ENCODE measurements around the gene MYH11. TPM values are rescaled to one million over a fixed set of nuclear protein-coding genes. Genes with fewer than 3 reads are reported as not detected.

The MYH11 gene
- total and polyA plus RNA-seq, 2 experiments from 2014 or later = 1.6 to 5.9 TPM

DNA sequence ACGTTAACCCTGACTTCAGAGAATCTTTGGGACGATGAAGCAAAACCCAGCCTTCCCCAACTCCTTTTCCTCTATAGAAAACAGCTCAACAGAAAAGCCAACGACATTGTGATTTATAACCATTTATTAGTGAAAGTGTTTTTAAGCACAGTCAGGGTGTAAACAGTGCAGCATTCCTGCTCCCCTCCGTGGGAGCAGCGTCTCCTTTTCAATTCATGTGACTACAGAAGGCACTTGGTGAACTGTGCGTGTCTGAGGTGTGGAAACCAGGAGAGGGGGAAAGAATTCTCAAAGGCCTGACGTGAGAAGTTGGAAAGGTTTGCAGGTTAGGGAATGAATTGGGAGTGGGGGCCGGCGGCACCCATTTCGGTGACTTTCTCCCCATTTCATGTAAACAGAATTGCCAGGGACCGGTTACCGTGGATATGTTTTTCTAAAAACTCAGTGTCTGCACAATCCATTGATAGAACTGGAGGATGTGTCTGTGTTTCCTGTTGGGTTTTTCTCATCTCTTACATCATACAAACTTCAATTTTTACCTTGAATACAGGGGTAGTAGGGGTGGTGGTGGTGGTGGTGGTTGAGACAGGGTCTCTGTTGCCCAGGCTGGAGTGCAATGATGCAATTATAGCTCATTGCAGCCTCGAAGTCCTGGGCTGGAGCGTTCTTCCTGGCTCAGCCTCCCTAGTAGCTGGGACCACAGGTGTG, 153.6 kb downstream of the MYH11 start (continued):
- TF ChIP-seq, protein P1, sequence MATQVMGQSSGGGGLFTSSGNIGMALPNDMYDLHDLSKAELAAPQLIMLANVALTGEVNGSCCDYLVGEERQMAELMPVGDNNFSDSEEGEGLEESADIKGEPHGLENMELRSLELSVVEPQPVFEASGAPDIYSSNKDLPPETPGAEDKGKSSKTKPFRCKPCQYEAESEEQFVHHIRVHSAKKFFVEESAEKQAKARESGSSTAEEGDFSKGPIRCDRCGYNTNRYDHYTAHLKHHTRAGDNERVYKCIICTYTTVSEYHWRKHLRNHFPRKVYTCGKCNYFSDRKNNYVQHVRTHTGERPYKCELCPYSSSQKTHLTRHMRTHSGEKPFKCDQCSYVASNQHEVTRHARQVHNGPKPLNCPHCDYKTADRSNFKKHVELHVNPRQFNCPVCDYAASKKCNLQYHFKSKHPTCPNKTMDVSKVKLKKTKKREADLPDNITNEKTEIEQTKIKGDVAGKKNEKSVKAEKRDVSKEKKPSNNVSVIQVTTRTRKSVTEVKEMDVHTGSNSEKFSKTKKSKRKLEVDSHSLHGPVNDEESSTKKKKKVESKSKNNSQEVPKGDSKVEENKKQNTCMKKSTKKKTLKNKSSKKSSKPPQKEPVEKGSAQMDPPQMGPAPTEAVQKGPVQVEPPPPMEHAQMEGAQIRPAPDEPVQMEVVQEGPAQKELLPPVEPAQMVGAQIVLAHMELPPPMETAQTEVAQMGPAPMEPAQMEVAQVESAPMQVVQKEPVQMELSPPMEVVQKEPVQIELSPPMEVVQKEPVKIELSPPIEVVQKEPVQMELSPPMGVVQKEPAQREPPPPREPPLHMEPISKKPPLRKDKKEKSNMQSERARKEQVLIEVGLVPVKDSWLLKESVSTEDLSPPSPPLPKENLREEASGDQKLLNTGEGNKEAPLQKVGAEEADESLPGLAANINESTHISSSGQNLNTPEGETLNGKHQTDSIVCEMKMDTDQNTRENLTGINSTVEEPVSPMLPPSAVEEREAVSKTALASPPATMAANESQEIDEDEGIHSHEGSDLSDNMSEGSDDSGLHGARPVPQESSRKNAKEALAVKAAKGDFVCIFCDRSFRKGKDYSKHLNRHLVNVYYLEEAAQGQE (IDR thresholded peaks at IDR 0.05; ENCODE audit: unreplicated experiment) = no peak
- TF ChIP-seq POLR2AphosphoS5 (IDR thresholded peaks at IDR 0.05; ENCODE audit: low read depth) (no peak), ZNF331 (CRISPR knock-in tag; IDR thresholded peaks at IDR 0.05; ENCODE audit: low read depth) (no peak), ZNF114 (CRISPR knock-in tag; IDR thresholded peaks at IDR 0.05) (no peak), NANOG (IDR thresholded peaks at IDR 0.05; ENCODE audit: borderline replicate concordance) (no peak), CREB1 (CRISPR knock-in tag; IDR thresholded peaks at IDR 0.05; ENCODE audit: low read depth) (no peak), CTCF (conservative IDR thresholded peaks at IDR 0.05; ENCODE audit: low read depth in 2 of 2) (no peak)

- H3K4me3 Mint-ChIP-seq = no peak overlapping the region
- Histone ChIP-seq H3K4me1 (ENCODE audit: insufficient read depth) (no peaks in the 10 kb centered on the region; the same call in 1 of the 2 replicates), H4K20me1 (replicated peaks; ENCODE audit: insufficient read depth) (no peaks in the 10 kb centered on the region; the same call in 1 of the 2 replicates), H3K36me3 (ENCODE audit: insufficient read depth) (no peaks in the 10 kb centered on the region; the same call in none of the 2 replicates), H3K27ac (ENCODE audit: low read depth) (no peak overlapping the region), H3K4me2 (no peak overlapping the region), H3K79me2 (replicated peaks; ENCODE audit: insufficient read depth) (no peaks in the 10 kb centered on the region), H3K9me2 (ENCODE audit: insufficient read depth) (no peaks in the 10 kb centered on the region), H3K27me3 (ENCODE audit: insufficient read depth) (no peaks in the 10 kb centered on the region), H3F3A (replicated peaks; ENCODE audit: low read depth) (no peaks in the 10 kb centered on the region), H3K4me3 (no peak overlapping the region), H2AFZ (no peak overlapping the region)
- H3K27me3 Mint-ChIP-seq (ENCODE audit: insufficient read depth, low read depth, poor library complexity) = peaks cover 6% of the 10 kb centered on the region
- no peaks in the 10 kb centered on the region for H3K9me3 Mint-ChIP-seq
- H3K36me3 Mint-ChIP-seq (ENCODE audit: low read depth) = peaks cover 23% of the 10 kb centered on the region
- ATAC-seq (no peak), DNase-seq (ENCODE audit: low spot score) (no peak)
- no peaks in the 10 kb centered on the region; the same call in 1 of the 3 replicates for H3K4me1 Mint-ChIP-seq
- H3K27ac Mint-ChIP-seq = peak overlapping the region; percentile 89
- TF ChIP-seq CREB1 (CRISPR knock-in tag; IDR thresholded peaks at IDR 0.05; ENCODE audit: low read depth) = no peak
- TF ChIP-seq, protein P2, sequence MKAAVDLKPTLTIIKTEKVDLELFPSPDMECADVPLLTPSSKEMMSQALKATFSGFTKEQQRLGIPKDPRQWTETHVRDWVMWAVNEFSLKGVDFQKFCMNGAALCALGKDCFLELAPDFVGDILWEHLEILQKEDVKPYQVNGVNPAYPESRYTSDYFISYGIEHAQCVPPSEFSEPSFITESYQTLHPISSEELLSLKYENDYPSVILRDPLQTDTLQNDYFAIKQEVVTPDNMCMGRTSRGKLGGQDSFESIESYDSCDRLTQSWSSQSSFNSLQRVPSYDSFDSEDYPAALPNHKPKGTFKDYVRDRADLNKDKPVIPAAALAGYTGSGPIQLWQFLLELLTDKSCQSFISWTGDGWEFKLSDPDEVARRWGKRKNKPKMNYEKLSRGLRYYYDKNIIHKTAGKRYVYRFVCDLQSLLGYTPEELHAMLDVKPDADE (IDR thresholded peaks at IDR 0.05) = no peak
- TF ChIP-seq, protein P3, sequence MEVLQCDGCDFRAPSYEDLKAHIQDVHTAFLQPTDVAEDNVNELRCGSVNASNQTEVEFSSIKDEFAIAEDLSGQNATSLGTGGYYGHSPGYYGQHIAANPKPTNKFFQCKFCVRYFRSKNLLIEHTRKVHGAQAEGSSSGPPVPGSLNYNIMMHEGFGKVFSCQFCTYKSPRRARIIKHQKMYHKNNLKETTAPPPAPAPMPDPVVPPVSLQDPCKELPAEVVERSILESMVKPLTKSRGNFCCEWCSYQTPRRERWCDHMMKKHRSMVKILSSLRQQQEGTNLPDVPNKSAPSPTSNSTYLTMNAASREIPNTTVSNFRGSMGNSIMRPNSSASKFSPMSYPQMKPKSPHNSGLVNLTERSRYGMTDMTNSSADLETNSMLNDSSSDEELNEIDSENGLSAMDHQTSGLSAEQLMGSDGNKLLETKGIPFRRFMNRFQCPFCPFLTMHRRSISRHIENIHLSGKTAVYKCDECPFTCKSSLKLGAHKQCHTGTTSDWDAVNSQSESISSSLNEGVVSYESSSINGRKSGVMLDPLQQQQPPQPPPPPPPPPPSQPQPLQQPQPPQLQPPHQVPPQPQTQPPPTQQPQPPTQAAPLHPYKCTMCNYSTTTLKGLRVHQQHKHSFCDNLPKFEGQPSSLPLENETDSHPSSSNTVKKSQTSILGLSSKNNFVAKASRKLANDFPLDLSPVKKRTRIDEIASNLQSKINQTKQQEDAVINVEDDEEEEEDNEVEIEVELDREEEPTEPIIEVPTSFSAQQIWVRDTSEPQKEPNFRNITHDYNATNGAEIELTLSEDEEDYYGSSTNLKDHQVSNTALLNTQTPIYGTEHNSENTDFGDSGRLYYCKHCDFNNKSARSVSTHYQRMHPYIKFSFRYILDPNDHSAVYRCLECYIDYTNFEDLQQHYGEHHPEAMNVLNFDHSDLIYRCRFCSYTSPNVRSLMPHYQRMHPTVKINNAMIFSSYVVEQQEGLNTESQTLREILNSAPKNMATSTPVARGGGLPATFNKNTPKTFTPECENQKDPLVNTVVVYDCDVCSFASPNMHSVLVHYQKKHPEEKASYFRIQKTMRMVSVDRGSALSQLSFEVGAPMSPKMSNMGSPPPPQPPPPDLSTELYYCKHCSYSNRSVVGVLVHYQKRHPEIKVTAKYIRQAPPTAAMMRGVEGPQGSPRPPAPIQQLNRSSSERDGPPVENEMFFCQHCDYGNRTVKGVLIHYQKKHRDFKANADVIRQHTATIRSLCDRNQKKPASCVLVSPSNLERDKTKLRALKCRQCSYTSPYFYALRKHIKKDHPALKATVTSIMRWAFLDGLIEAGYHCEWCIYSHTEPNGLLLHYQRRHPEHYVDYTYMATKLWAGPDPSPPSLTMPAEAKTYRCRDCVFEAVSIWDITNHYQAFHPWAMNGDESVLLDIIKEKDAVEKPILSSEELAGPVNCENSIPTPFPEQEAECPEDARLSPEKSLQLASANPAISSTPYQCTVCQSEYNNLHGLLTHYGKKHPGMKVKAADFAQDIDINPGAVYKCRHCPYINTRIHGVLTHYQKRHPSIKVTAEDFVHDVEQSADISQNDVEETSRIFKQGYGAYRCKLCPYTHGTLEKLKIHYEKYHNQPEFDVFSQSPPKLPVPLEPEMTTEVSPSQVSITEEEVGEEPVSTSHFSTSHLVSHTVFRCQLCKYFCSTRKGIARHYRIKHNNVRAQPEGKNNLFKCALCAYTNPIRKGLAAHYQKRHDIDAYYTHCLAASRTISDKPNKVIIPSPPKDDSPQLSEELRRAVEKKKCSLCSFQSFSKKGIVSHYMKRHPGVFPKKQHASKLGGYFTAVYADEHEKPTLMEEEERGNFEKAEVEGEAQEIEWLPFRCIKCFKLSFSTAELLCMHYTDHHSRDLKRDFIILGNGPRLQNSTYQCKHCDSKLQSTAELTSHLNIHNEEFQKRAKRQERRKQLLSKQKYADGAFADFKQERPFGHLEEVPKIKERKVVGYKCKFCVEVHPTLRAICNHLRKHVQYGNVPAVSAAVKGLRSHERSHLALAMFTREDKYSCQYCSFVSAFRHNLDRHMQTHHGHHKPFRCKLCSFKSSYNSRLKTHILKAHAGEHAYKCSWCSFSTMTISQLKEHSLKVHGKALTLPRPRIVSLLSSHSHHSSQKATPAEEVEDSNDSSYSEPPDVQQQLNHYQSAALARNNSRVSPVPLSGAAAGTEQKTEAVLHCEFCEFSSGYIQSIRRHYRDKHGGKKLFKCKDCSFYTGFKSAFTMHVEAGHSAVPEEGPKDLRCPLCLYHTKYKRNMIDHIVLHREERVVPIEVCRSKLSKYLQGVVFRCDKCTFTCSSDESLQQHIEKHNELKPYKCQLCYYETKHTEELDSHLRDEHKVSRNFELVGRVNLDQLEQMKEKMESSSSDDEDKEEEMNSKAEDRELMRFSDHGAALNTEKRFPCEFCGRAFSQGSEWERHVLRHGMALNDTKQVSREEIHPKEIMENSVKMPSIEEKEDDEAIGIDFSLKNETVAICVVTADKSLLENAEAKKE (CRISPR knock-in tag; IDR thresholded peaks at IDR 0.05) = no peak
- no peak for TF ChIP-seq POLR2AphosphoS5 (IDR thresholded peaks at IDR 0.05; ENCODE audit: low read depth)
Observed at GRCh38 chr16:15701975-15702970, 154.6 kb downstream of the MYH11 start.
